GM18526 (cell line): ENCODE results near the gene PNPLA6.

ENCODE experiments used
- POLR2A ChIP-seq: IDR thresholded peaks from 3 replicates; pipeline ENCODE4 v1.6.1; 2011; ENCODE audit not compliant: insufficient read length; ENCODE audit errors: extremely low read depth

Gene PNPLA6

DNA sequence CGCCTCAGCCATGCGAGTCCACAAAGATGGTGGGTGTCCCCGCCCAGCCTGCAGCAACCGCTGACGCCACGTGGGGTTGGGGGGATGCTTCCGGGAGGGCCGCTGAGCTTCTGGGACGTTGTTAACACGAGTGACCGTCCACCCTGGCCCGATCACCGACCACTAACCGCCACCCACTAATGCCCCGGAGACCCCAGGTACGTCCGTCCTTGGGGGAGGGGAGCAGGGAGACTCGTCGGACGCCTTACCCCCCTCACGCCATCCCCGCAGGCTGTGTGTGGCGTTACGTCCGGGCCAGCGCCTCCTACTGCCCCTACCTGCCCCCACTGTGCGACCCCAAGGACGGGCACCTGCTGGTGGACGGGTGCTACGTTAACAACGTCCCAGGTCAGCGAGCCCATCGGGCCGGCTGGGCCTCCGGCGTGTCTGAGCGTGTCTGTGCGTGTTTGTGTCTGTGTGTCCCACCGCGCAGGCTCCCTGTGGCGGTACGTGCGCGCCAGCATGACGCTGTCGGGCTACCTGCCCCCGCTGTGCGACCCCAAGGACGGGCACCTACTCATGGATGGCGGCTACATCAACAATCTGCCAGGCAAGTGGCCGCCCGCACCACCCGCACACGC, 21.3 kb downstream of the PNPLA6 start:
- TF ChIP-seq POLR2A = no peak

DNA sequence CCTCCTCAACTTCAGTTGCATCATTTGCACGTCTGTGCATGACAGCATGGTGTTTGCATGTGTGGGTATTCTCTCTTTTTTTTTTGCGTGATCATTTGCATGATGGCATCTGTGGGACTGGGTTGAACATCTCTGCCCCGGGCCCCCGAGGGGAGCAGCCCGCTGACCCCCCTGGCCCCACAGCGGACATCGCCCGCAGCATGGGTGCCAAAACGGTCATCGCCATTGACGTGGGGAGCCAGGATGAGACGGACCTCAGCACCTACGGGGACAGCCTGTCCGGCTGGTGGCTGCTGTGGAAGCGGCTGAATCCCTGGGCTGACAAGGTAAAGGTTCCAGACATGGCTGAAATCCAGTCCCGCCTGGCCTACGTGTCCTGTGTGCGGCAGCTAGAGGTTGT, 23.1 kb downstream of the PNPLA6 start:
- no peak for TF ChIP-seq POLR2A

GRCh38 chr19:7559102-7559501, 23.6 kb downstream of the PNPLA6 start:
- TF ChIP-seq POLR2A = no peak

- TF ChIP-seq POLR2A = no peak
These were observed 24.7 kb downstream of the PNPLA6 start for GRCh38 chr19:7560255-7560654.

DNA sequence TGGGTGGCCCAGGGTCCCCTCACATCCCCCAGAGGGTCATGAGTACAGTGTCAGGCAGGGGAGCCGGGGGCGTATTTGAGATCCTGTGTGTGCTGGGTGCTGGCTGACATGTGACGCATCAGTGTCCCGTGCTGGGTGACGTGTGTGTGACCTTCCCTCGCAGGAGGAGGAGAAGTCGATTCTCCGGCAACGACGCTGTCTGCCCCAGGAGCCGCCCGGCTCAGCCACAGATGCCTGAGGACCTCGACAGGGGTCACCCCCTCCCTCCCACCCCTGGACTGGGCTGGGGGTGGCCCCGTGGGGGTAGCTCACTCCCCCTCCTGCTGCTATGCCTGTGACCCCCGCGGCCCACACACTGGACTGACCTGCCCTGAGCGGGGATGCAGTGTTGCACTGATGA, 25.8 kb downstream of the PNPLA6 start:
- no peak for TF ChIP-seq POLR2A

GRCh38 chr19:7562646-7563393, 27.3 kb downstream of the PNPLA6 start:
- TF ChIP-seq POLR2A = no peak

- TF ChIP-seq POLR2A = no peak
These were observed 29.3 kb downstream of the PNPLA6 start for GRCh38 chr19:7564866-7565265.

- TF ChIP-seq POLR2A = no peak
These were observed 29.8 kb downstream of the PNPLA6 start for GRCh38 chr19:7565332-7565731.

DNA sequence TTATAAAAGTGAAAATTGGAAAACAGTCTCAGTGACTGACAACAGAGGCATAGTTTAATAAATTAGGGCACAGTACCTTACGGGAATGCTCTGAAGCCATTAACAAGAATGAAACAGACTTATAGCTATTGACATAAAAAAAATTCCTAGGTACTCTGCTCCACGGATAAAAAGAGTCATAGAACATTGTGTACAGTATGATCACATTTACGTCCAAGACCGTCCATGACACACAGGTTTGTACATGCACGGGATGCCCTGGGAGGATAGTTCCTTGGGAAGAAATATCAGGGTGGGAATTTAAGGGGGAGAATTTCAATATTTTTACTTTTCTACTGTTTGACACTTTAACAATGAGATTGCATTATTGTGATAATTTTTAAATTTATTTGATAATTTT, 35.2 kb downstream of the PNPLA6 start:
- TF ChIP-seq POLR2A = no peak

DNA sequence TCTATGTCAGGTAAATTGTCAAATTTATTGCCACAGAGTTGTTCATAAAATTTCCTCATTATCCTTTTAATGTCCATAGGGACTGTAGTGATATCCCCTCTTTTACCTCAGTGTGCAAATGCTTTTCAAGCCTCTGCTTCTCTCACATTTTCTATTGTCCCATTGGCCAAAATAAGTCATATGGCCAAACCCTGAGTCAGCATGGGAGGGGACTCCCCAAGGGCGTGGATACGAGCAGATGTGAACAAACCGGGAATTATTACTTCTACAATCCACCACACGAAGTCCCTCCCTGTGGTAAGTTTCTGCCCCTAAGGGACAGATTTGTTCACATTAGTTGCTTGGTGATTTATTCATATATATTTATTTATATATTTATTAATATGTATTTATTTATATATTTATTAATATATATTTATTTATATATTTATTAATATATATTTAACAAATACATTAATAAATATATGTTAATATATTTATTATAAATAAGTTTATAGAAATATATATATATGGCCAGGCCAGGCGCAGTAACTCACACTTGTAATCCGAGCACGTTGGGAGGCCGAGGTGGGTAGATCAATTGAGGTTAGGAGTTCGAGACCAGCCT, 40.0 kb downstream of the PNPLA6 start:
- no peak for TF ChIP-seq POLR2A

DNA sequence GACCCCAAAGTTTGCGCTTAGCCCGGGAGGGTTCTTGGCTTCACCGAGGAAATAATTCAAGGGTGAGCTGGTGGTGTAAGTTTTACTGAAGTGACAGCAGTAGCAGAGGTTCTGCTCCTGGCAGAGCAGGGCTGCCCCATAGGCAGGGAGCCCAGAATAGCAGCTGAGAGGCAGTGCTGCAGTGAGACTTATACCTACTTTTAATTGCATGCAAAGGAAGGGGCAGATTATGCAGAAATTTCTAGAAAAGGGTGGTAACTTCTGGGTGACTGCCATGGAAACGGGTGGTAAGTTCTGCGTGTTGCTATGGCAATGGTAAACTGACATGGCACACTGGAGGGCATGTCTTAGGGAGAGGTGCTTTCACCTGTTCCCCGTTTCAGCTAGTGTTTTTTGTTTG, 42.6 kb downstream of the PNPLA6 start:
- TF ChIP-seq POLR2A = no peak

GRCh38 chr19:7579182-7579581, 43.7 kb downstream of the PNPLA6 start:
- TF ChIP-seq POLR2A = no peak

DNA sequence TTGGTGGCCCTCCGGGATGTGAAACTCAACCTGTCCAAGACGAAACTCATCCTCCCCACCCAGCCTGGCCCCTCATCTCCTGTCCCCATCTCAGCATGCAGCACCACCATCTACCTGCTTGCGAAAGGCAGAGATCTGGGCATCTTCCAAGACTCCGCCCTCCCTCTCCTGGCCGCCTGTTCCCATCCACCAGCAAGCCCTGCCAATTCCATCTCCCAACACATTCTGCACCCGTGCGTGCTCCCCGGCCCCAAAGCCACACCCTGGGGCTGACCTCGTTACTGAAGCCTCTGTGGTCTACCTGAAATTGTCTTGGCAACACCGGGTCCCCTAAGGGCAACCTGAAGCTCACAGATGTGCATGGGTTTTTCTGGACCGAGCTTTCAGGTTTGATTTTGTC, 46.9 kb downstream of the PNPLA6 start:
- no peak for TF ChIP-seq POLR2A

GRCh38 chr19:7589822-7590221, 54.3 kb downstream of the PNPLA6 start:
- no peak for TF ChIP-seq POLR2A

DNA sequence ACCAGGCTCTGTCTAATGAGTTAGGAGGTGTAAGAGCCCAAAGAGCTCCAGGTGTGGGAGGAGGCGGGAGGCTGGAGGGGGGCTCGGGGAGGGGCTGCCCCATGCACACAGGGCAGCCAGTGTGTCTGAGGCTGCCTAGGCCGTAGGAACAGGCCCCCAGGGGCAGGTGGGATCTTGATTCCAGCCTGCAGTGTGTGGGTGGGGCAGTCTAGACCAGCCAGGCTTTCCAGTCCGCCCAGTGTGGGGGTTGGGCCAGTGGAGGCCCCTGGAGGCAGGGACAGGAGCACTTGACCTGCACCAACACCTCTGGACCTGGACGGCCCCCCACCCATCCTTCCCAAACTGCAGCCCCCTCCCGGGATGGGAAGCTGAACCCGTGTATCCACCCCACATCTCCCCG, 54.7 kb downstream of the PNPLA6 start:
- TF ChIP-seq POLR2A = no peak

- no peak for TF ChIP-seq POLR2A
These were observed 60.1 kb downstream of the PNPLA6 start, which contains the start of gene CAMSAP3 for GRCh38 chr19:7595466-7596133. Gene CAMSAP3 (plus strand): TSS chr19:7595863. CDS start chr19:7596003, 140 bp downstream.

GRCh38 chr19:7596211-7596937, 60.9 kb downstream of the PNPLA6 start:
- TF ChIP-seq POLR2A = no peak
